IPS DF 4.7 (cell line): Measurements from ENCODE around the gene NDUFS6.
"Not testable (repeated sequence)": the region's sequence is repeated elsewhere in the genome, so short reads cannot be mapped to it uniquely, and the experiment has no call there.

Experiments
- DNase-seq: peaks from one replicate; pipeline ENCODE4 v3.0.0-alpha.2; 2013; ENCODE audit warnings: low spot score; ENCODE audit errors: extremely low read depth

NDUFS6 gene

GRCh38 chr5:1782385-1783215, 18.6 kb upstream of the NDUFS6 start:
- no peak for DNase-seq

GRCh38 chr5:1783216-1783554, 18.0 kb upstream of the NDUFS6 start:
- DNase-seq = no peak

GRCh38 chr5:1784197-1785050, 16.8 kb upstream of the NDUFS6 start:
- DNase-seq = no peak

GRCh38 chr5:1785062-1785461, 16.1 kb upstream of the NDUFS6 start:
- DNase-seq = no peak

GRCh38 chr5:1785984-1786383, 15.2 kb upstream of the NDUFS6 start:
- no peak for DNase-seq

- DNase-seq = no peak
Observed at GRCh38 chr5:1786621-1787471, 14.4 kb upstream of the NDUFS6 start.

- no peak for DNase-seq
Observed at GRCh38 chr5:1787472-1788047, 13.6 kb upstream of the NDUFS6 start.

- DNase-seq = no peak
Observed at GRCh38 chr5:1788200-1788599, 13.0 kb upstream of the NDUFS6 start.

- no peak for DNase-seq
Observed at GRCh38 chr5:1788828-1789227, 12.4 kb upstream of the NDUFS6 start.

- not testable (repeated sequence) for DNase-seq
Observed at GRCh38 chr5:1789438-1789833, 11.8 kb upstream of the NDUFS6 start.

GRCh38 chr5:1789834-1790471, 11.3 kb upstream of the NDUFS6 start:
- no peak for DNase-seq

GRCh38 chr5:1791176-1791575, 10.0 kb upstream of the NDUFS6 start:
- DNase-seq = no peak

GRCh38 chr5:1792842-1793266, 8.4 kb upstream of the NDUFS6 start:
- no peak for DNase-seq

- DNase-seq = no peak
Observed at GRCh38 chr5:1793301-1793740, 7.9 kb upstream of the NDUFS6 start.

- no peak for DNase-seq
Observed at GRCh38 chr5:1793966-1794900, 7.0 kb upstream of the NDUFS6 start.

- DNase-seq = no peak
Observed at GRCh38 chr5:1794901-1795290, 6.3 kb upstream of the NDUFS6 start.

GRCh38 chr5:1795506-1795905, 5.7 kb upstream of the NDUFS6 start:
- DNase-seq = no peak

GRCh38 chr5:1795931-1796330, 5.3 kb upstream of the NDUFS6 start:
- no peak for DNase-seq

GRCh38 chr5:1796371-1797102, 4.7 kb upstream of the NDUFS6 start:
- DNase-seq = no peak
